Trophoblast cell (in vitro differentiated cells and primary cell): ENCODE measurements around the gene SCRT2.
A peak's percentile ranks its signal among the peaks of the same experiment; 100 is the strongest.

ENCODE experiments used
- DNase-seq, 2 donors: peaks; one replicate each; pipeline ENCODE4 v3.0.0-alpha.2; 2016
- H2AFZ ChIP-seq: 2 replicates; pipeline ENCODE4 v1.6.1; 2013; ENCODE audit warnings: low read length, moderate library complexity, mild to moderate bottlenecking; ENCODE audit not compliant: insufficient read depth, poor library complexity
- H2AK5ac ChIP-seq: 2 replicates; pipeline ENCODE4 v1.6.1; 2013; ENCODE audit warnings: mild to moderate bottlenecking, low read length
- H2BK120ac ChIP-seq: 2 replicates; pipeline ENCODE4 v1.6.1; 2013; ENCODE audit warnings: low read length, mild to moderate bottlenecking, moderate library complexity; ENCODE audit not compliant: insufficient read depth, poor library complexity
- H2BK12ac ChIP-seq: 2 replicates; pipeline ENCODE4 v1.6.1; 2013; ENCODE audit warnings: mild to moderate bottlenecking, low read length, moderate library complexity
- H2BK5ac ChIP-seq: 2 replicates; pipeline ENCODE4 v1.6.1; 2013; ENCODE audit warnings: low read length, low read depth, moderate library complexity, mild to moderate bottlenecking; ENCODE audit not compliant: poor library complexity
- H3K14ac ChIP-seq: 2 replicates; pipeline ENCODE4 v1.6.1; 2013; ENCODE audit warnings: mild to moderate bottlenecking, low read length
- H3K18ac ChIP-seq: 2 replicates; pipeline ENCODE4 v1.6.1; 2013; ENCODE audit warnings: mild to moderate bottlenecking, low read length
- H3K23ac ChIP-seq: 2 replicates; pipeline ENCODE4 v1.6.1; 2013; ENCODE audit warnings: low read length
- H3K27ac ChIP-seq: 2 replicates; pipeline ENCODE4 v1.5.1; 2013; ENCODE audit warnings: low read depth, mild to moderate bottlenecking, inconsistent platforms, low read length, moderate library complexity
- H3K27me3 ChIP-seq: 2 replicates; pipeline ENCODE4 v1.6.1; 2013; ENCODE audit warnings: inconsistent platforms, mild to moderate bottlenecking, low read length, moderate library complexity; ENCODE audit not compliant: insufficient read depth
- H3K36me3 ChIP-seq, 2 experiments: 1 replicate in 1 of 2; 2 replicates in 1 of 2; pipeline ENCODE4 v1.6.1; 2013; ENCODE audit warnings: low read length in 2 of 2, mild to moderate bottlenecking in 2 of 2, moderate library complexity in 1 of 2; ENCODE audit not compliant: insufficient read depth in 2 of 2, control insufficient read depth in 1 of 2
- H3K4ac ChIP-seq: 2 replicates; pipeline ENCODE4 v1.6.1; 2013; ENCODE audit warnings: low read depth, mild to moderate bottlenecking, low read length, moderate library complexity
- H3K4me1 ChIP-seq, 2 experiments: 1 replicate in 1 of 2; 2 replicates in 1 of 2; pipeline ENCODE4 v1.6.1; 2013; ENCODE audit warnings: low read length in 2 of 2, mild to moderate bottlenecking in 2 of 2, moderate library complexity in 1 of 2; ENCODE audit not compliant: insufficient read depth in 2 of 2, control insufficient read depth in 1 of 2
- H3K4me2 ChIP-seq: 2 replicates; pipeline ENCODE4 v1.6.1; 2013; ENCODE audit warnings: inconsistent platforms, mild to moderate bottlenecking, low read length, moderate library complexity
- H3K4me3 ChIP-seq: 2 replicates; pipeline ENCODE4 v1.5.1; 2013; ENCODE audit warnings: mild to moderate bottlenecking, low read depth, low read length, inconsistent platforms
- H3K79me1 ChIP-seq: one replicate; pipeline ENCODE4 v1.6.1; 2013; ENCODE audit warnings: low read length
- H3K79me2 ChIP-seq: 2 replicates; pipeline ENCODE4 v1.6.1; 2013; ENCODE audit warnings: low read length, mild to moderate bottlenecking; ENCODE audit not compliant: control insufficient read depth, insufficient read depth, poor library complexity
- H3K9ac ChIP-seq: 2 replicates; pipeline ENCODE4 v1.6.1; 2013; ENCODE audit warnings: mild to moderate bottlenecking, low read length
- H3K9me3 ChIP-seq: 2 replicates; pipeline ENCODE4 v1.6.1; 2013; ENCODE audit warnings: low read depth, mild to moderate bottlenecking, control low read depth, inconsistent platforms, low read length; ENCODE audit not compliant: insufficient read depth
- H4K12ac ChIP-seq: 2 replicates; pipeline ENCODE4 v1.6.1; 2013; ENCODE audit warnings: low read depth, mild to moderate bottlenecking, low read length, moderate library complexity
- H4K8ac ChIP-seq: 2 replicates; pipeline ENCODE4 v1.6.1; 2013; ENCODE audit warnings: low read depth, mild to moderate bottlenecking, low read length, moderate library complexity
- H4K91ac ChIP-seq: one replicate; pipeline ENCODE4 v1.6.1; 2013; ENCODE audit warnings: low read depth, mild to moderate bottlenecking, low read length, moderate library complexity
- WGBS: extraction: QIAGEN DNeasy Blood & Tissue Kit; methylation state at CpG from one replicate; pipeline ENCODE4 v1.1.7; 2013; ENCODE audit warnings: missing lambda C conversion rate; ENCODE audit not compliant: insufficient read length, insufficient coverage; ENCODE audit errors: extremely low coverage; 5-methylcytosine and 5-hydroxymethylcytosine counted together

SCRT2 gene

GRCh38 chr20:709991-710779, 34.6 kb upstream of the SCRT2 start:
- no peak overlapping the region for H3K4me3 ChIP-seq

GRCh38 chr20:709423-709822, 33.8 kb upstream of the SCRT2 start:
- no peak overlapping the region for H4K91ac ChIP-seq
- peaks cover 14% of the 10 kb centered on the region for H3K9me3 ChIP-seq
- H2AFZ ChIP-seq = no peak overlapping the region
- peaks cover 18% of the 10 kb centered on the region for H3K27me3 ChIP-seq
- H2BK12ac ChIP-seq = no peak overlapping the region
- H3K4me2 ChIP-seq = no peak overlapping the region
- H3K23ac ChIP-seq = no peak overlapping the region
- H3K79me1 ChIP-seq = no peaks in the 10 kb centered on the region
- H3K4me1 ChIP-seq = no peaks in the 10 kb centered on the region
- H4K12ac ChIP-seq = no peak overlapping the region
- H4K8ac ChIP-seq = no peak overlapping the region
- no peak overlapping the region for H2BK120ac ChIP-seq
- H3K4me3 ChIP-seq = no peak overlapping the region
- H3K79me2 ChIP-seq = no peaks in the 10 kb centered on the region
- H3K36me3 ChIP-seq = no peaks in the 10 kb centered on the region
- H3K4ac ChIP-seq = no peak overlapping the region
- no peak overlapping the region for H2AK5ac ChIP-seq
- no peak overlapping the region for H3K18ac ChIP-seq
- no peak overlapping the region for H3K27ac ChIP-seq
- no CpG with 5 or more reads among the region's 20 CpGs for WGBS
- no peak overlapping the region for H3K9ac ChIP-seq
- H2BK5ac ChIP-seq = no peak overlapping the region
- no peak overlapping the region for H3K14ac ChIP-seq
- DNase-seq = no peak

More at GRCh38 chr20:709991-710779, 34.6 kb upstream of the SCRT2 start:
- Histone ChIP-seq H3K9me3 (peaks cover 14% of the 10 kb centered on the region), H2AK5ac (no peak overlapping the region), H3K14ac (no peak overlapping the region), H3K79me2 (no peaks in the 10 kb centered on the region), H4K91ac (no peak overlapping the region), H3K27ac (no peak overlapping the region), H3K23ac (no peak overlapping the region), H3K4me1 (no peaks in the 10 kb centered on the region), H4K12ac (no peak overlapping the region), H3K18ac (no peak overlapping the region), H3K4ac (no peak overlapping the region), H2BK5ac (no peak overlapping the region), H3K79me1 (no peaks in the 10 kb centered on the region), H2AFZ (no peak overlapping the region), H3K36me3 (no peaks in the 10 kb centered on the region), H2BK12ac (no peak overlapping the region), H3K4me2 (peak overlapping the region; percentile 47), H3K9ac (no peak overlapping the region), H2BK120ac (no peak overlapping the region), H4K8ac (no peak overlapping the region), H3K27me3 (peaks cover 18% of the 10 kb centered on the region)
- WGBS = no CpG with 5 or more reads among the region's 65 CpGs
- DNase-seq = no peak

- Histone ChIP-seq H3K36me3 (no peaks in the 10 kb centered on the region), H4K91ac (no peak overlapping the region), H2BK12ac (no peak overlapping the region), H3K9me3 (peaks cover 14% of the 10 kb centered on the region), H3K18ac (no peak overlapping the region), H3K4me3 (no peak overlapping the region), H3K4me1 (no peaks in the 10 kb centered on the region), H3K4me2 (no peak overlapping the region), H3K79me2 (no peaks in the 10 kb centered on the region), H3K4ac (no peak overlapping the region), H4K8ac (no peak overlapping the region), H3K27ac (no peak overlapping the region), H2BK120ac (no peak overlapping the region), H4K12ac (no peak overlapping the region), H2BK5ac (no peak overlapping the region), H3K27me3 (peaks cover 18% of the 10 kb centered on the region), H2AFZ (no peak overlapping the region), H2AK5ac (no peak overlapping the region), H3K9ac (no peak overlapping the region), H3K14ac (no peak overlapping the region), H3K79me1 (no peaks in the 10 kb centered on the region), H3K23ac (no peak overlapping the region)
- WGBS = no CpG with 5 or more reads among the region's 2 CpGs
- no peak for DNase-seq
Observed at GRCh38 chr20:708956-709355, 33.4 kb upstream of the SCRT2 start.

- Histone ChIP-seq H4K8ac (no peak overlapping the region), H2AFZ (no peak overlapping the region), H3K4me3 (no peak overlapping the region), H2BK12ac (no peak overlapping the region), H3K4me2 (no peak overlapping the region), H2AK5ac (no peak overlapping the region), H3K4ac (no peak overlapping the region), H3K27ac (no peak overlapping the region), H3K79me1 (no peaks in the 10 kb centered on the region), H3K79me2 (no peaks in the 10 kb centered on the region), H2BK120ac (no peak overlapping the region), H4K91ac (no peak overlapping the region), H3K9ac (no peak overlapping the region), H3K27me3 (peaks cover 18% of the 10 kb centered on the region), H3K18ac (no peak overlapping the region), H4K12ac (no peak overlapping the region), H3K23ac (no peak overlapping the region), H3K36me3 (no peaks in the 10 kb centered on the region), H2BK5ac (no peak overlapping the region), H3K9me3 (peaks cover 17% of the 10 kb centered on the region), H3K4me1 (no peaks in the 10 kb centered on the region), H3K14ac (no peak overlapping the region)
- WGBS = no CpG with 5 or more reads among the region's 13 CpGs
- no peak for DNase-seq
Observed at GRCh38 chr20:707451-708110, 32.0 kb upstream of the SCRT2 start.
